ENCODE results near the gene SATB2. TPM values are rescaled to one million over a fixed set of nuclear protein-coding genes. Genes with fewer than 3 reads are reported as not detected.

SATB2 gene
- polyA plus RNA-seq, 1 of the 3 experiments (the other 2 are of a cell fraction): 0.13 TPM

GRCh38 chr2:199223791-199224190 is 233.9 kb downstream of the SATB2 start:
- H3K27me3 ChIP-seq (ENCODE audit: insufficient read depth): no peaks in the 10 kb centered on the region
- no peaks in the 10 kb centered on the region for H3K9me2 ChIP-seq
- H3K79me2 ChIP-seq (ENCODE audit: insufficient read depth): no peaks in the 10 kb centered on the region
- no peaks in the 10 kb centered on the region for H3F3A ChIP-seq (replicated peaks; ENCODE audit: insufficient read depth)
- no peak overlapping the region for H3K9ac ChIP-seq
- H4K20me1 ChIP-seq (ENCODE audit: insufficient read depth): no peaks in the 10 kb centered on the region
- 19% methylated on average over 6 of the region's 6 CpGs for WGBS (ENCODE audit: low lambda C conversion rate)
- no peak overlapping the region for H3K4me3 ChIP-seq (ENCODE audit: low read depth in 2 of 2, low read length in 1 of 2)
- ChIA-PET POLR2A (no interaction called here), CTCF (no interaction called here)
- no peaks in the 10 kb centered on the region for H3K4me1 ChIP-seq (ENCODE audit: control insufficient read depth in 1 of 2, insufficient read depth in 2 of 2, low read depth in 1 of 2, low read length in 1 of 2)
- no peak for DNase-seq
- H2AFZ ChIP-seq (ENCODE audit: low read depth): no peak overlapping the region
- no peaks in the 10 kb centered on the region for H3K9me3 ChIP-seq
- no peaks in the 10 kb centered on the region for H3K36me3 ChIP-seq (replicated peaks in 1 of 2; ENCODE audit: control insufficient read depth in 1 of 2, insufficient read depth in 2 of 2, low read length in 1 of 2)
- no peak overlapping the region for H3K4me2 ChIP-seq
- TF ChIP-seq FOXM1 (IDR thresholded peaks at IDR 0.05; ENCODE audit: low read depth) (no peak), FOSL2 (IDR thresholded peaks at IDR 0.05; ENCODE audit: borderline replicate concordance, low read depth) (0 out of 2 replicates have a peak, but pooled peaks have one; percentile 16), NFIC (IDR thresholded peaks at IDR 0.05; ENCODE audit: borderline replicate concordance) (peak; percentile 31; the same call in 1 of the 2 replicates), MXI1 (IDR thresholded peaks at IDR 0.05; ENCODE audit: low read depth, low read length) (no peak), RXRA (IDR thresholded peaks at IDR 0.05; ENCODE audit: borderline replicate concordance, low read depth) (no peak)
- H3K27ac ChIP-seq (ENCODE audit: low read depth in 2 of 2, low read length in 1 of 2): no peak overlapping the region

DNA sequence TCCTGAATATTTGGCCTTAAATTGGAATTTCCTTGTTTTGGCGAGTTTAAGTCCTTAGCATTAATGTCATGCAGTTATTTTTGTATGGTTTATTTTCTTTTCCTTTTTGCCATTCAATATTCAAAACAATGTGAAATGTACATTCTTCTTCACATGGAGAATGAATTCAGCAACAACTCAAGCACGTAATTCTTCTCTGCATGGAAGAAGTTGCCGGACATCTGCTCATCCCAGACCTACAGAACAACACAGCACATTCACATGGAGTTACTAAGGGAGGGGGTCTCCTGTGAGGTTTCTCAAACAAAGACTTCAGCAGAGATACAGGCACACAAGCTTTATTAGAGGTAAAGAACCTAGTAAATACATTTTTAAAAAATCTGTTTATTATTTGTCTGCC is 236.8 kb downstream of the SATB2 start:
- H3F3A ChIP-seq (replicated peaks; ENCODE audit: insufficient read depth): no peaks in the 10 kb centered on the region
- no peaks in the 10 kb centered on the region for H3K79me2 ChIP-seq (ENCODE audit: insufficient read depth)
- no peaks in the 10 kb centered on the region for H3K9me3 ChIP-seq
- H2AFZ ChIP-seq (ENCODE audit: low read depth): no peak overlapping the region
- no peak for DNase-seq
- no peaks in the 10 kb centered on the region for H3K36me3 ChIP-seq (replicated peaks in 1 of 2; ENCODE audit: control insufficient read depth in 1 of 2, insufficient read depth in 2 of 2, low read length in 1 of 2)
- no peak for TF ChIP-seq EP300 (IDR thresholded peaks at IDR 0.05; ENCODE audit: borderline replicate concordance in 1 of 2, low read depth in 1 of 2, low read length in 1 of 2)
- ChIA-PET CTCF (no interaction called here), POLR2A (no interaction called here)
- H3K9ac ChIP-seq: no peak overlapping the region
- no peak overlapping the region for H3K4me2 ChIP-seq
- no peaks in the 10 kb centered on the region for H3K9me2 ChIP-seq
- no peaks in the 10 kb centered on the region for H3K4me1 ChIP-seq (ENCODE audit: control insufficient read depth in 1 of 2, insufficient read depth in 2 of 2, low read depth in 1 of 2, low read length in 1 of 2)
- H3K4me3 ChIP-seq (ENCODE audit: low read depth in 2 of 2, low read length in 1 of 2): no peak overlapping the region
- H3K27me3 ChIP-seq (ENCODE audit: insufficient read depth): no peaks in the 10 kb centered on the region
- no peak overlapping the region for H3K27ac ChIP-seq (ENCODE audit: low read depth in 2 of 2, low read length in 1 of 2)
- WGBS (ENCODE audit: low lambda C conversion rate): 5% methylated on average over 3 of the region's 3 CpGs
- no peaks in the 10 kb centered on the region for H4K20me1 ChIP-seq (ENCODE audit: insufficient read depth)

GRCh38 chr2:199219551-199219950 is 238.2 kb downstream of the SATB2 start:
- DNase-seq: no peak
- Histone ChIP-seq H3K4me1 (ENCODE audit: control insufficient read depth in 1 of 2, insufficient read depth in 2 of 2, low read depth in 1 of 2, low read length in 1 of 2) (no peaks in the 10 kb centered on the region), H3K9ac (no peak overlapping the region), H3K4me3 (ENCODE audit: low read depth in 2 of 2, low read length in 1 of 2) (no peak overlapping the region), H3F3A (replicated peaks; ENCODE audit: insufficient read depth) (no peaks in the 10 kb centered on the region), H4K20me1 (ENCODE audit: insufficient read depth) (no peaks in the 10 kb centered on the region), H3K27ac (ENCODE audit: low read depth in 2 of 2, low read length in 1 of 2) (no peak overlapping the region), H3K4me2 (no peak overlapping the region), H3K79me2 (ENCODE audit: insufficient read depth) (no peaks in the 10 kb centered on the region), H3K36me3 (replicated peaks in 1 of 2; ENCODE audit: control insufficient read depth in 1 of 2, insufficient read depth in 2 of 2, low read length in 1 of 2) (no peaks in the 10 kb centered on the region), H3K9me2 (no peaks in the 10 kb centered on the region), H3K27me3 (ENCODE audit: insufficient read depth) (no peaks in the 10 kb centered on the region), H3K9me3 (no peaks in the 10 kb centered on the region), H2AFZ (ENCODE audit: low read depth) (no peak overlapping the region)
- CTCF ChIA-PET: no interaction called here
- POLR2A ChIA-PET: no interaction called here
- 13% methylated on average over 2 of the region's 2 CpGs for WGBS (ENCODE audit: low lambda C conversion rate)
- TF ChIP-seq REST (IDR thresholded peaks at IDR 0.05; ENCODE audit: low read depth, low read length) (no peak), MEF2A (IDR thresholded peaks at IDR 0.05; ENCODE audit: borderline replicate concordance, low read depth) (no peak), FOXJ3 (CRISPR knock-in tag; IDR thresholded peaks at IDR 0.05) (no peak), TCF12 (IDR thresholded peaks at IDR 0.05) (no peak), TAF1 (IDR thresholded peaks at IDR 0.05; ENCODE audit: borderline replicate concordance, low read depth, low read length) (no peak), GABPA (IDR thresholded peaks at IDR 0.05; ENCODE audit: low read depth) (no peak), ELF1 (IDR thresholded peaks at IDR 0.05) (no peak), EP300 (IDR thresholded peaks at IDR 0.05; ENCODE audit: borderline replicate concordance in 1 of 2, low read depth in 1 of 2, low read length in 1 of 2) (no peak), NFIC (IDR thresholded peaks at IDR 0.05; ENCODE audit: borderline replicate concordance) (no peak), ZBTB33 (IDR thresholded peaks at IDR 0.05; ENCODE audit: borderline replicate concordance, low read depth) (no peak), YY1 (IDR thresholded peaks at IDR 0.05; ENCODE audit: low read depth) (no peak), JUND (IDR thresholded peaks at IDR 0.05) (no peak)
- TF ChIP-seq, protein P1, sequence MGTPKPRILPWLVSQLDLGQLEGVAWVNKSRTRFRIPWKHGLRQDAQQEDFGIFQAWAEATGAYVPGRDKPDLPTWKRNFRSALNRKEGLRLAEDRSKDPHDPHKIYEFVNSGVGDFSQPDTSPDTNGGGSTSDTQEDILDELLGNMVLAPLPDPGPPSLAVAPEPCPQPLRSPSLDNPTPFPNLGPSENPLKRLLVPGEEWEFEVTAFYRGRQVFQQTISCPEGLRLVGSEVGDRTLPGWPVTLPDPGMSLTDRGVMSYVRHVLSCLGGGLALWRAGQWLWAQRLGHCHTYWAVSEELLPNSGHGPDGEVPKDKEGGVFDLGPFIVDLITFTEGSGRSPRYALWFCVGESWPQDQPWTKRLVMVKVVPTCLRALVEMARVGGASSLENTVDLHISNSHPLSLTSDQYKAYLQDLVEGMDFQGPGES (IDR thresholded peaks at IDR 0.05; ENCODE audit: low read depth, low read length): no peak
